ENCODE results near the gene USP32. TPM values are rescaled to one million over a fixed set of nuclear protein-coding genes. Genes with fewer than 3 reads are reported as not detected.

The USP32 gene
- total and polyA plus RNA-seq, 2 of the 8 experiments (the other 6 are each of a cell fraction or from before 2014, with no cell fraction given): 29.6 to 112 TPM

GRCh38 chr17:60363700-60364405 lies 28.1 kb downstream of the USP32 start (continued):
- no peak for TF ChIP-seq JUND (IDR thresholded peaks at IDR 0.05; ENCODE audit: low read length)
- no peak for TF ChIP-seq RBBP5 (IDR thresholded peaks at IDR 0.05; ENCODE audit: borderline replicate concordance, low read depth, low read length)
- TF ChIP-seq TEAD4 (IDR thresholded peaks at IDR 0.05; ENCODE audit: low read depth, low read length): no peak
- TF ChIP-seq PHF8 (conservative IDR thresholded peaks at IDR 0.05; ENCODE audit: low read depth, low read length): no peak
